Measurements from ENCODE around the gene C22orf23.

GRCh38 chr22:37994982-37995381 lies 41.6 kb upstream of the C22orf23 start:
- no peak for TF ChIP-seq POLR2A (IDR thresholded peaks at IDR 0.05)
- TF ChIP-seq, protein P1, sequence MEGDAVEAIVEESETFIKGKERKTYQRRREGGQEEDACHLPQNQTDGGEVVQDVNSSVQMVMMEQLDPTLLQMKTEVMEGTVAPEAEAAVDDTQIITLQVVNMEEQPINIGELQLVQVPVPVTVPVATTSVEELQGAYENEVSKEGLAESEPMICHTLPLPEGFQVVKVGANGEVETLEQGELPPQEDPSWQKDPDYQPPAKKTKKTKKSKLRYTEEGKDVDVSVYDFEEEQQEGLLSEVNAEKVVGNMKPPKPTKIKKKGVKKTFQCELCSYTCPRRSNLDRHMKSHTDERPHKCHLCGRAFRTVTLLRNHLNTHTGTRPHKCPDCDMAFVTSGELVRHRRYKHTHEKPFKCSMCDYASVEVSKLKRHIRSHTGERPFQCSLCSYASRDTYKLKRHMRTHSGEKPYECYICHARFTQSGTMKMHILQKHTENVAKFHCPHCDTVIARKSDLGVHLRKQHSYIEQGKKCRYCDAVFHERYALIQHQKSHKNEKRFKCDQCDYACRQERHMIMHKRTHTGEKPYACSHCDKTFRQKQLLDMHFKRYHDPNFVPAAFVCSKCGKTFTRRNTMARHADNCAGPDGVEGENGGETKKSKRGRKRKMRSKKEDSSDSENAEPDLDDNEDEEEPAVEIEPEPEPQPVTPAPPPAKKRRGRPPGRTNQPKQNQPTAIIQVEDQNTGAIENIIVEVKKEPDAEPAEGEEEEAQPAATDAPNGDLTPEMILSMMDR (IDR thresholded peaks at IDR 0.05) = no peak
